ENCODE data around the gene ZBTB7B. TPM values are rescaled to one million over a fixed set of nuclear protein-coding genes. Genes with fewer than 3 reads are reported as not detected.

Gene ZBTB7B
- total RNA-seq, 1 donor, result 15.5 TPM

GRCh38 chr1:155039308-155039669, 36.7 kb downstream of the ZBTB7B start:
- no peak for DNase-seq (ENCODE audit: low read depth)
- TF ChIP-seq CTCF (IDR thresholded peaks at IDR 0.05; ENCODE audit: insufficient read depth, low read depth, low read length), result no peak
- H3K4me3 ChIP-seq (ENCODE audit: low read depth, low read length), result no peak overlapping the region

GRCh38 chr1:155040358-155041093, 37.9 kb downstream of the ZBTB7B start:
- TF ChIP-seq CTCF (IDR thresholded peaks at IDR 0.05; ENCODE audit: insufficient read depth, low read depth, low read length), result no peak
- no peak for DNase-seq (ENCODE audit: low read depth)

GRCh38 chr1:155042789-155043188, 40.2 kb downstream of the ZBTB7B start:
- DNase-seq (ENCODE audit: low read depth), result no peak
- no peak for TF ChIP-seq CTCF (IDR thresholded peaks at IDR 0.05; ENCODE audit: insufficient read depth, low read depth, low read length)
- no peak overlapping the region for H3K4me3 ChIP-seq (ENCODE audit: low read depth, low read length)

More at GRCh38 chr1:155040358-155041093, 37.9 kb downstream of the ZBTB7B start:
- no peak overlapping the region for H3K4me3 ChIP-seq (ENCODE audit: low read depth, low read length)

- TF ChIP-seq CTCF (IDR thresholded peaks at IDR 0.05; ENCODE audit: insufficient read depth, low read depth, low read length), result no peak
- no peak overlapping the region for H3K4me3 ChIP-seq (ENCODE audit: low read depth, low read length)
- no peak for DNase-seq (ENCODE audit: low read depth)
Measured at GRCh38 chr1:155043301-155043702, 40.7 kb downstream of the ZBTB7B start.

- no peak overlapping the region for H3K4me3 ChIP-seq (ENCODE audit: low read depth, low read length)
- no peak for TF ChIP-seq CTCF (IDR thresholded peaks at IDR 0.05; ENCODE audit: insufficient read depth, low read depth, low read length)
- DNase-seq (ENCODE audit: low read depth), result no peak
Measured at GRCh38 chr1:155043793-155044192, 41.2 kb downstream of the ZBTB7B start.

- no peak overlapping the region for H3K4me3 ChIP-seq (ENCODE audit: low read depth, low read length)
- DNase-seq (ENCODE audit: low read depth), result no peak
- no peak for TF ChIP-seq CTCF (IDR thresholded peaks at IDR 0.05; ENCODE audit: insufficient read depth, low read depth, low read length)
Measured at GRCh38 chr1:155044365-155044764, 41.8 kb downstream of the ZBTB7B start.

All from fibroblast of villous mesenchyme (primary cell).